Liver (tissue), 3 donors: ENCODE results near the gene DBT.

Source experiments
- EGR1 ChIP-seq, 2 donors: IDR thresholded peaks; 2 replicates each; pipeline ENCODE4 v1.6.1; 2016 to 2018; ENCODE audit warnings: antibody characterized with exemption in 2 of 2, low read depth in 2 of 2
- FOXA1 ChIP-seq: IDR thresholded peaks from 2 replicates; pipeline ENCODE4 v1.6.1; 2016; ENCODE audit warnings: antibody characterized with exemption
- GABPA ChIP-seq, 2 donors: IDR thresholded peaks in 1 of 2; conservative IDR thresholded peaks in 1 of 2; 2 replicates each; pipeline ENCODE4 v1.6.1; 2016; ENCODE audit warnings: antibody characterized with exemption in 2 of 2, mild to moderate bottlenecking in 1 of 2, moderate library complexity in 1 of 2
- JUND ChIP-seq, 2 donors: IDR thresholded peaks; 2 replicates each; pipeline ENCODE4 v1.6.1; 2016; ENCODE audit warnings: antibody characterized with exemption in 2 of 2
- RAD21 ChIP-seq, 2 donors: IDR thresholded peaks; 2 replicates each; pipeline ENCODE4 v1.6.1; 2016; ENCODE audit warnings: antibody characterized with exemption in 2 of 2, mild to moderate bottlenecking in 2 of 2
- SP1 ChIP-seq: IDR thresholded peaks from 2 replicates; pipeline ENCODE4 v1.6.1; 2018; ENCODE audit warnings: antibody characterized with exemption, mild to moderate bottlenecking
- TAF1 ChIP-seq: conservative IDR thresholded peaks from 2 replicates; pipeline ENCODE4 v1.6.1; 2016; ENCODE audit warnings: antibody characterized with exemption, mild to moderate bottlenecking
- YY1 ChIP-seq: IDR thresholded peaks from 2 replicates; pipeline ENCODE4 v1.6.1; 2016; ENCODE audit warnings: antibody characterized with exemption, mild to moderate bottlenecking
- TF ChIP-seq, protein P1 (sequence below): fragments of 150-350 bp; IDR thresholded peaks from 2 replicates; pipeline ENCODE4 v1.5.1; 2017; ENCODE audit warnings: improper control_type of control experiment, low read depth, low read length; ENCODE audit not compliant: missing input control
- TF ChIP-seq, protein P2 (sequence below): IDR thresholded peaks from 2 replicates; pipeline ENCODE4 v1.6.1; 2016; ENCODE audit warnings: antibody characterized with exemption, mild to moderate bottlenecking
- TF ChIP-seq, protein P3 (sequence below): IDR thresholded peaks from 2 replicates; pipeline ENCODE4 v1.6.1; 2016; ENCODE audit warnings: antibody characterized with exemption
- TF ChIP-seq, protein P4 (sequence below): IDR thresholded peaks from 2 replicates; pipeline ENCODE4 v1.6.1; 2016; ENCODE audit warnings: antibody characterized with exemption
- TF ChIP-seq, protein P5 (sequence below): IDR thresholded peaks from 2 replicates; pipeline ENCODE4 v1.6.1; 2016; ENCODE audit warnings: antibody characterized with exemption
- donor health status: healthy.
- donor health status: healthy.

DNA sequence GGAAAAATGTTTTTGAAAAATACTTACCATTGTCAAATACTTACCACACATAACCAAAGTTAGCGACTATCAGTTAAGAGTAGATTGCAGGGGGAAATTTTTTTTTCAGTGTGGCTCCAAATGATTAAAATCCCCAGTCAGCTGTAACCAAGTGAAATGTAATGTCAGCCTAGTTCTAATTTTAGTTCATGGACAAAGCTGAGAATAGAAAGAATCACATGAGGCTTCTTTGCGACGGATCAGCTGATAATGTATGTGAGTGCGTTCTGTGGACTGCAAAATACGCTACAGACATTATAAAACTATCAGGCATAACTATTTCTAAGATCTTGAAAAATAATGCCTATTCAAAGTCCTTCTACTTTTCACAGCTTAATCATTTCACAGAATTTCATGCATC lies 71.5 kb downstream of the DBT start, which contains the start of gene LRRC39:
- TF ChIP-seq, protein P1, sequence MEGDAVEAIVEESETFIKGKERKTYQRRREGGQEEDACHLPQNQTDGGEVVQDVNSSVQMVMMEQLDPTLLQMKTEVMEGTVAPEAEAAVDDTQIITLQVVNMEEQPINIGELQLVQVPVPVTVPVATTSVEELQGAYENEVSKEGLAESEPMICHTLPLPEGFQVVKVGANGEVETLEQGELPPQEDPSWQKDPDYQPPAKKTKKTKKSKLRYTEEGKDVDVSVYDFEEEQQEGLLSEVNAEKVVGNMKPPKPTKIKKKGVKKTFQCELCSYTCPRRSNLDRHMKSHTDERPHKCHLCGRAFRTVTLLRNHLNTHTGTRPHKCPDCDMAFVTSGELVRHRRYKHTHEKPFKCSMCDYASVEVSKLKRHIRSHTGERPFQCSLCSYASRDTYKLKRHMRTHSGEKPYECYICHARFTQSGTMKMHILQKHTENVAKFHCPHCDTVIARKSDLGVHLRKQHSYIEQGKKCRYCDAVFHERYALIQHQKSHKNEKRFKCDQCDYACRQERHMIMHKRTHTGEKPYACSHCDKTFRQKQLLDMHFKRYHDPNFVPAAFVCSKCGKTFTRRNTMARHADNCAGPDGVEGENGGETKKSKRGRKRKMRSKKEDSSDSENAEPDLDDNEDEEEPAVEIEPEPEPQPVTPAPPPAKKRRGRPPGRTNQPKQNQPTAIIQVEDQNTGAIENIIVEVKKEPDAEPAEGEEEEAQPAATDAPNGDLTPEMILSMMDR: no peak
- TF ChIP-seq TAF1 (no peak), GABPA (IDR thresholded peaks at IDR 0.05 in 1 of 2, conservative IDR thresholded peaks at IDR 0.05 in 1 of 2) (no peak), SP1 (no peak), YY1 (no peak), FOXA1 (no peak), EGR1 (IDR thresholded peaks at IDR 0.05; ENCODE audit: low read depth in 2 of 2) (no peak), JUND (IDR thresholded peaks at IDR 0.05) (no peak), RAD21 (IDR thresholded peaks at IDR 0.05) (no peak)
- TF ChIP-seq, protein P2, sequence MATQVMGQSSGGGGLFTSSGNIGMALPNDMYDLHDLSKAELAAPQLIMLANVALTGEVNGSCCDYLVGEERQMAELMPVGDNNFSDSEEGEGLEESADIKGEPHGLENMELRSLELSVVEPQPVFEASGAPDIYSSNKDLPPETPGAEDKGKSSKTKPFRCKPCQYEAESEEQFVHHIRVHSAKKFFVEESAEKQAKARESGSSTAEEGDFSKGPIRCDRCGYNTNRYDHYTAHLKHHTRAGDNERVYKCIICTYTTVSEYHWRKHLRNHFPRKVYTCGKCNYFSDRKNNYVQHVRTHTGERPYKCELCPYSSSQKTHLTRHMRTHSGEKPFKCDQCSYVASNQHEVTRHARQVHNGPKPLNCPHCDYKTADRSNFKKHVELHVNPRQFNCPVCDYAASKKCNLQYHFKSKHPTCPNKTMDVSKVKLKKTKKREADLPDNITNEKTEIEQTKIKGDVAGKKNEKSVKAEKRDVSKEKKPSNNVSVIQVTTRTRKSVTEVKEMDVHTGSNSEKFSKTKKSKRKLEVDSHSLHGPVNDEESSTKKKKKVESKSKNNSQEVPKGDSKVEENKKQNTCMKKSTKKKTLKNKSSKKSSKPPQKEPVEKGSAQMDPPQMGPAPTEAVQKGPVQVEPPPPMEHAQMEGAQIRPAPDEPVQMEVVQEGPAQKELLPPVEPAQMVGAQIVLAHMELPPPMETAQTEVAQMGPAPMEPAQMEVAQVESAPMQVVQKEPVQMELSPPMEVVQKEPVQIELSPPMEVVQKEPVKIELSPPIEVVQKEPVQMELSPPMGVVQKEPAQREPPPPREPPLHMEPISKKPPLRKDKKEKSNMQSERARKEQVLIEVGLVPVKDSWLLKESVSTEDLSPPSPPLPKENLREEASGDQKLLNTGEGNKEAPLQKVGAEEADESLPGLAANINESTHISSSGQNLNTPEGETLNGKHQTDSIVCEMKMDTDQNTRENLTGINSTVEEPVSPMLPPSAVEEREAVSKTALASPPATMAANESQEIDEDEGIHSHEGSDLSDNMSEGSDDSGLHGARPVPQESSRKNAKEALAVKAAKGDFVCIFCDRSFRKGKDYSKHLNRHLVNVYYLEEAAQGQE: no peak
- TF ChIP-seq, protein P3, sequence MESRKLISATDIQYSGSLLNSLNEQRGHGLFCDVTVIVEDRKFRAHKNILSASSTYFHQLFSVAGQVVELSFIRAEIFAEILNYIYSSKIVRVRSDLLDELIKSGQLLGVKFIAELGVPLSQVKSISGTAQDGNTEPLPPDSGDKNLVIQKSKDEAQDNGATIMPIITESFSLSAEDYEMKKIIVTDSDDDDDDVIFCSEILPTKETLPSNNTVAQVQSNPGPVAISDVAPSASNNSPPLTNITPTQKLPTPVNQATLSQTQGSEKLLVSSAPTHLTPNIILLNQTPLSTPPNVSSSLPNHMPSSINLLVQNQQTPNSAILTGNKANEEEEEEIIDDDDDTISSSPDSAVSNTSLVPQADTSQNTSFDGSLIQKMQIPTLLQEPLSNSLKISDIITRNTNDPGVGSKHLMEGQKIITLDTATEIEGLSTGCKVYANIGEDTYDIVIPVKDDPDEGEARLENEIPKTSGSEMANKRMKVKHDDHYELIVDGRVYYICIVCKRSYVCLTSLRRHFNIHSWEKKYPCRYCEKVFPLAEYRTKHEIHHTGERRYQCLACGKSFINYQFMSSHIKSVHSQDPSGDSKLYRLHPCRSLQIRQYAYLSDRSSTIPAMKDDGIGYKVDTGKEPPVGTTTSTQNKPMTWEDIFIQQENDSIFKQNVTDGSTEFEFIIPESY: no peak
- TF ChIP-seq, protein P4, sequence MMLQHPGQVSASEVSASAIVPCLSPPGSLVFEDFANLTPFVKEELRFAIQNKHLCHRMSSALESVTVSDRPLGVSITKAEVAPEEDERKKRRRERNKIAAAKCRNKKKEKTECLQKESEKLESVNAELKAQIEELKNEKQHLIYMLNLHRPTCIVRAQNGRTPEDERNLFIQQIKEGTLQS: no peak
- TF ChIP-seq, protein P5, sequence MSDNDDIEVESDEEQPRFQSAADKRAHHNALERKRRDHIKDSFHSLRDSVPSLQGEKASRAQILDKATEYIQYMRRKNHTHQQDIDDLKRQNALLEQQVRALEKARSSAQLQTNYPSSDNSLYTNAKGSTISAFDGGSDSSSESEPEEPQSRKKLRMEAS: no peak
